Activated naive CD4-positive, alpha-beta T cell treated with anti-CD3 and anti-CD28 coated beads, Interleukin-2, amount 10 ng/mL, durations not matched to agents 7 days and 5 days (primary cell): ENCODE data around the gene IL1RN.
"Not testable (repeated sequence)": the region's sequence is repeated elsewhere in the genome, so short reads cannot be mapped to it uniquely, and the experiment has no call there.

Experiments used
- CTCF ChIA-PET: fragments of 350-600 bp; sonication (Branson Sonifier 250); formaldehyde crosslinking; loops from one replicate; lab custom pipeline; 2021; ENCODE audit warnings: antibody characterized with exemption; lab: Charles Lee
- DNase-seq: peaks from one replicate; pipeline ENCODE4 v3.0.0-alpha.2; 2020
- H3K27ac Mint-ChIP-seq: one replicate; pipeline ENCODE4 v1.8.0; 2021; ENCODE audit warnings: mild to moderate bottlenecking, moderate library complexity, mixed read lengths
- H3K27me3 Mint-ChIP-seq: one replicate; pipeline ENCODE4 v1.8.0; 2021; ENCODE audit warnings: mild to moderate bottlenecking, mixed read lengths
- H3K36me3 Mint-ChIP-seq: one replicate; pipeline ENCODE4 v1.8.0; 2021; ENCODE audit warnings: mixed read lengths
- H3K4me1 Mint-ChIP-seq: one replicate; pipeline ENCODE4 v1.8.0; 2021; ENCODE audit warnings: mixed read lengths
- H3K4me3 Mint-ChIP-seq: one replicate; pipeline ENCODE4 v1.8.0; 2021; ENCODE audit warnings: mild to moderate bottlenecking, moderate library complexity, mixed read lengths
- H3K9me3 Mint-ChIP-seq: one replicate; pipeline ENCODE4 v1.8.0; 2021; ENCODE audit warnings: mixed read lengths

IL1RN gene

DNA sequence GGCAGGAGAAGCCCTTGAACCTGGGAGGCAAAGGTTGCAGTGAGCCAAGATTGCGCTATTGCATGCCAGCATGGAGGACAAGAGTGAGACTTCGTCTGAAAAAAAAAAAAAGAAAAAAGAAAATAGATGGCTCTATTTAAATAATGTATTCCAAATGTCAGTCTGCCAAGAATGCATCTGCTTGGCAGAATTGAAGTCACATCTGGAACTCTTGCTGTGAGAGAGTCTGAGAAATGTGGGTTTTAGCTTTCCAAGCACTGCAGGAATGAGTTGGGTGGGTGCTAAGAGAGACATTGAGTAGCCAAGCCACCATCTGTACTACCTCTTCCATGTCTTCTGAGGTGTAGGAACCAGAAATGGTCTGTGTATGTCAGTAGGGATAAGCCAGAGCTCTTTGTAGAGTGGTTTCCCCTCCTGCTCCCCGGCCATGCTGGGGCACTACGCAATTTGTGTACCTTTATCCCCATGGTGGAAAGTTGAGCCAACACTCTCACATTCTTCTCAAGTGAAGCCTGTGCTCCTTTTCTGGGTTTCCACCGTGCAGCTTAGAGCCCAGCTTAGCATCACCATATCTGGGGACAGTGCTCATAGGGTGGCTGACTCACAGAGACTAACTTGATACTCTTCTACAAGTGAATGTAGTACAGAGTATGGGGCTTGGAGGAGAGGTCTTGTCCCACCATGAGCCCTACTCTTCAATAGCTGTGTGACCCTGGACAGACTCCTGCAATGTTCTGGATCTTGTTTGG lies 34.4 kb upstream of the IL1RN start:
- Mint-ChIP-seq H3K4me3 (no peak overlapping the region), H3K27ac (no peak overlapping the region), H3K4me1 (peaks cover 13% of the 10 kb centered on the region), H3K36me3 (peaks cover 7% of the 10 kb centered on the region), H3K9me3 (peaks cover 16% of the 10 kb centered on the region), H3K27me3 (no peaks in the 10 kb centered on the region)
- no peak for DNase-seq
- CTCF ChIA-PET = interaction anchor here (1.0 to 1.4 kb wide), 2 partner anchors 44 to 45 kb away, joined by 3 to 5 read pairs; no protein-coding TSS in a partner anchor

DNA sequence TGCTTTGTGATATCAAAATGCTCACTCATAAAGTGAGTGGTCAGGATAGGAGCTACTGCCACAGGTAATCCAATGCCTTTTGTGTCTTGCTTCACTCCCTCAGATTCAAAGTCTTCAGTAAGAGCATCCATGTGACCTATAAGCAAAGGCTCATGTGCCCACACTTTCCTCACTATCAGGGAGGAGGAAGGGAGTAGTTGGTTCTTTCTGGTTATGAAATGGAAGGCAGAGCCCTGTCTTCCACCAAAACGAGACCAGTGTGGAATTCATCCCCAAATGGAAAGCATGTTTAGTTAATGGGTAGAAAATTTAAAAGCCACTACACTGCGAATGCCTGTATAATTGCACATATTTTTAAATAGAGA lies 33.8 kb upstream of the IL1RN start:
- Mint-ChIP-seq H3K27me3 (no peaks in the 10 kb centered on the region), H3K4me1 (peaks cover 19% of the 10 kb centered on the region), H3K27ac (no peak overlapping the region), H3K9me3 (peaks cover 16% of the 10 kb centered on the region), H3K36me3 (peaks cover 8% of the 10 kb centered on the region), H3K4me3 (no peak overlapping the region)
- DNase-seq = no peak
- CTCF ChIA-PET = interaction anchor here (1.4 kb wide), 1 partner anchor 43 kb away, joined by 5 read pairs; no protein-coding TSS in a partner anchor

DNA sequence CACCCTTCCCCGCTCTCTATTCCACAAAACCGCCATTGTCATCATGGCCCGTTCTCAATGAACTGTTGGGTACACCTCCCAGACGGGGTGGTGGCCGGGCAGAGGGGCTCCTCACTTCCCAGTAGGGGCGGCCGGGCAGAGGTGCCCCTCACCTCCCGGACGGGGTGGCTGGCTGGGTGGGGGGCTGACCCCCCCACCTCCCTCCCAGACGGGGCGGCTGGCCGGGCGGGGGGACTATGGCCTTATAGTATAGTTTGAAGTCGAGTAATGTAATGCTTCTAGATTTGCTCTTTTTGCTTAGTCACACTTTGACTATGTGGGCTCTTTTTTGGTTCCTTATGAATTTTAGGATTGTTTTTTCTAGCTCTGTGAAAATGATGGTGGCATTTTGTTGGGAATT lies 31.1 kb upstream of the IL1RN start:
- H3K36me3 Mint-ChIP-seq, H3K27ac Mint-ChIP-seq, H3K27me3 Mint-ChIP-seq, DNase-seq, H3K4me3 Mint-ChIP-seq: not testable (repeated sequence)
- peaks cover 16% of the 10 kb centered on the region for H3K9me3 Mint-ChIP-seq
- peaks cover 22% of the 10 kb centered on the region for H3K4me1 Mint-ChIP-seq
- CTCF ChIA-PET = interaction anchor here (1.2 kb wide), 1 partner anchor 16 kb away, joined by 3 read pairs; no protein-coding TSS in a partner anchor

DNA sequence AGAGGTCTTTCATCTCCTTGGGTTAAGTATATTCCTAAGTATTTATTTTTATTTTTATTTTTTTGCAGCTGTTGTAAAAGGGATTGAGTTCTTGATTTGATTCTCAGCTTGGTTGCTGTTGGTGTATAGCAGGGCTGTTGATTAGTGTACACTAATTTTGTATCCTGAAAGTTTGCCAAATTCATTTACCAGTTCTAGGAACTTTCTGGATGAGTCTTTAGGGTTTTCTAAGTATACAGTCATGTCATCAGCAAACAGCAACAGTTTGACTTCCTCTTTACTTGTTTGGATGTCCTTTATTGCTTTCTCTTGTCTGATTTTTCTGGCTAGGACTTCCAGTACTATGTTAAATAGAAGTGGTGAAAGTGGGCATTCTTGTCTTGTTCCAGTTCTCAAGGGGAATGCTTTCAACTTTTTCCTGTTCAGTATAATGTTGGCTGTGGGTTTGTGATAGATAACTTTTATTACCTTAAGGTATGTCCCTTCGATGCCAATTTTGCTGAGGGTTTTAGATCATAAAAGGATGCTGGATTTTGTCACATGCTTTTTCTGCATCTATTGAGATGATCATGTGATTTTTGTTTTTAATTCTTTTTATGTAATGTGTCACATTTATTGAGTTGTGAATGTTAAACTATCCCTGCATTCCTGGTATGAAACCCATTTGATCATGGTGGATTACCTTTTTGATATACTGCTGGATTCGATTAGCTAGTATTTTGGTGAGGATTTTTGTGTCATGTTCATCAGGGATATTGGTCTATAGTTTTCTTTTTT lies 30.4 kb upstream of the IL1RN start:
- not testable (repeated sequence) for H3K27ac Mint-ChIP-seq, DNase-seq, H3K36me3 Mint-ChIP-seq, H3K27me3 Mint-ChIP-seq
- Mint-ChIP-seq H3K9me3 (peaks cover 16% of the 10 kb centered on the region), H3K4me1 (peaks cover 24% of the 10 kb centered on the region), H3K4me3 (peak overlapping the region; percentile 45)
- CTCF ChIA-PET = interaction anchor here (0.8 to 1.3 kb wide), 3 partner anchors 17 to 311 kb away, joined by 3 to 5 read pairs (median 3); no protein-coding TSS in a partner anchor

DNA sequence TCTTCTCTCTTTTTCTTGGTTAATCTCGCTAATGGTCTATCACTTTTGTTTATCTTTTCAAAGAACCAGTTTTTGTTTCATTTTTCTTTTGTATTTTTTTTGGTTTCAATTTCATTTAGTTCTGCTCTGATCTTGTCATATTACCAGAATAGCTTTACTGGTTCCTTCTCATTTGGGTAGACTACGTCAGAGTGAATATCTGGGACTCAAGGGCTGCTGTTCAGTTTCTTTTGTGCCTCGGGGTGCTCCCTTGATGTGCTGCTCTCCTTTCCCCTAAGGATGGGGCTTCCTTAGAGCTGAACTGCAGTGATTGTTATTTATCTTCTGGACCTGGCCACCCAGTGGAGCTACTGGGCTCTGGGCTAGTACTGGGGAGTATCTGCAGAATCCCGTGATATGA lies 29.4 kb upstream of the IL1RN start:
- Mint-ChIP-seq H3K27me3 (no peaks in the 10 kb centered on the region), H3K9me3 (peaks cover 24% of the 10 kb centered on the region), H3K36me3 (peaks cover 8% of the 10 kb centered on the region), H3K27ac (peak overlapping the region; percentile 82), H3K4me3 (peak overlapping the region; percentile 45), H3K4me1 (peaks cover 27% of the 10 kb centered on the region)
- CTCF ChIA-PET = interaction anchor here (0.8 to 1.3 kb wide), 5 partner anchors 8 to 312 kb away, joined by 3 to 5 read pairs (median 3); partner anchors contain the start of gene IL1RN
- DNase-seq = peak; percentile 48

DNA sequence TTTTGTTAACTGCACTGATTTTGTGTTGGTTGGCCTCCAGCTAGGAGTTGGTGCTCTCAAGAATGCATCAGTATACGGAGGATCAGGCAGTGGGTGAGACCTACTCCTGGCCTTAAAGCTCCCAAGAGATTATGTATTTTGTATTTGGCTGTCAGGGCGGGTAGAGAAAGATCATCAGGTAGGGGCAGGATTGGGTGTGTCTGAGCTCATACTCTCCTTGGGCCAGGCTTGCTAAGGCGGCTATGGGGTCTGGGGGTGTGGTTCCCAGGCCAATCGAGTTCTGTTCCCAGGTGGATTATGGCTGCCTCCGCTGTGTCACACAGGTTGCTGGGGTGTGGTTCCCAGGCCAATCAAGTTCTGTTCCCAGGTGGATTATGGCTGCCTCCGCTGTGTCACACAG lies 28.9 kb upstream of the IL1RN start:
- Mint-ChIP-seq H3K4me3 (peak overlapping the region; percentile 45), H3K27me3 (no peaks in the 10 kb centered on the region), H3K27ac (peak overlapping the region; percentile 82), H3K36me3 (peaks cover 8% of the 10 kb centered on the region), H3K9me3 (peaks cover 27% of the 10 kb centered on the region), H3K4me1 (peaks cover 27% of the 10 kb centered on the region)
- CTCF ChIA-PET = interaction anchor here (0.6 to 1.3 kb wide), 5 partner anchors 8 to 35 kb away, joined by 3 to 5 read pairs (median 3); partner anchors contain the start of gene IL1RN
- no peak for DNase-seq

DNA sequence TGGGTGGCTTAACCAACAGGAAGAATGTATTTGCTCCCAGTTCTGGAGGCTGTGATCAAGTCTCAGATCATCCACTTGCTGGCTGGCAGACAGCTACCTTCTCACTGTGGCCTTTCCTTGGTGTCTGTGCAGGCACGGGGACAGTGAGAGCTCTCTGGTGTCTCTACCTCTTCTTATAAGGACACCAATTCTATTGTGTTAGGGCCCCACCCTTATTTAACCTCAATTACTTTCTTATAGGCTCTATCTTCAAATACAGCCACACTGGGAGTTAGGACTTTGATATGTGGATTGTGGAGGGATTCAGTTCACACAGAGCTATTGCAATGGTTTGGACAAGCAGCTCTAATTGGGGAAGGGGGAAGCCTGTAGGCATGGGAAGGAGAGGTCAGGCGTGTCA lies 25.3 kb upstream of the IL1RN start:
- H3K4me3 Mint-ChIP-seq = no peak overlapping the region
- CTCF ChIA-PET = no interaction called here
- no peak overlapping the region for H3K27ac Mint-ChIP-seq
- H3K9me3 Mint-ChIP-seq = peaks cover 20% of the 10 kb centered on the region
- H3K4me1 Mint-ChIP-seq = peaks cover 26% of the 10 kb centered on the region
- H3K27me3 Mint-ChIP-seq = no peaks in the 10 kb centered on the region
- H3K36me3 Mint-ChIP-seq = peaks cover 8% of the 10 kb centered on the region
- no peak for DNase-seq

DNA sequence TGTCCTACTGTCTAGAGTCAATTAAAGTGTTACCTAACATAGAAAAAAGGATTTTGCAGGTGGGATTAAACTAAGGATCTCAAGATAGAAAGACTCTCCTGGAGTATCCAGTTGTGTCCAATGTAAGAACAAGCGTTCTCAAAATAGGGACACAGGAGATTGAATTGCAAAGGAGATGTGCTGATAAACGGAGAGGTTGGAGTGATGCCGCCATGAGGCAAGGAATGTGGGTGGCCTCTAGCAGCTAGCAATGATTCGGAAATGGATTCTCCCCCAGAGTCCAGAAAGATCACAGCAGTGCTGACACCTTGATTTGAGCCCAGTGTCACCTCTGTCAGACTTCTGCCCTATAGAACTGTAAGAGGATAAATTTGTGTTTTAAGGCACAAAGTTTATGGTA lies 24.1 kb upstream of the IL1RN start:
- Mint-ChIP-seq H3K27ac (no peak overlapping the region), H3K36me3 (peaks cover 1% of the 10 kb centered on the region), H3K4me1 (peaks cover 15% of the 10 kb centered on the region), H3K4me3 (no peak overlapping the region), H3K27me3 (no peaks in the 10 kb centered on the region), H3K9me3 (peaks cover 11% of the 10 kb centered on the region)
- CTCF ChIA-PET = no interaction called here
- no peak for DNase-seq

DNA sequence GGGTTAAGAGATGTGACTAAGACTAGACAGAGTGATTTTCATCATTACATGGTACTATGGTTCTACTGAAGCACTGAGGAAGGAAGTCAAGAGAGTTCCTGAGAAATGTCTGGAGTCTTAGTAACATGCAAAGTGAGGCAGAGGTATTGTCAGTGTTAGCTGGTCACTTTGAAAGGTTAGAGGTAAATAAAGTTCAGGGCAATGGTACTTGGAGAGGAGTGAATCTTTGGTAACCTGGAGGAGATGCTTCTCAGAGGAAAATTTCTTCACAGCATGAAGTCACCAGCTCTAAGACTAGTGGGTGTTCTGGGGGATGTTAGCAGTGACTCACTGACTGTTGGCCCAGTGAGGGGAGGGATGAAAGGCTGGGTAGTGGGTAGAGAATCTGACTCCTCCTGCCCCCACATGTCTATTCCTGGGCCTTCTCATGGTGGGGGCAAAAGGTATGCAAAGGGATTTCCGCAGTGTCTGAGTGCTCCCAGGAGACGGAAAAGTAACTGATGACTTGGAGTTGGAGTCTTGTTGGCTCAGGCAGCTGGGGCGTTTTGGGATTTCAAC lies 23.3 kb upstream of the IL1RN start:
- Mint-ChIP-seq H3K27ac (no peak overlapping the region), H3K4me3 (no peak overlapping the region), H3K27me3 (no peaks in the 10 kb centered on the region), H3K36me3 (no peaks in the 10 kb centered on the region), H3K9me3 (peaks cover 11% of the 10 kb centered on the region), H3K4me1 (peaks cover 11% of the 10 kb centered on the region)
- CTCF ChIA-PET = no interaction called here
- DNase-seq = no peak

DNA sequence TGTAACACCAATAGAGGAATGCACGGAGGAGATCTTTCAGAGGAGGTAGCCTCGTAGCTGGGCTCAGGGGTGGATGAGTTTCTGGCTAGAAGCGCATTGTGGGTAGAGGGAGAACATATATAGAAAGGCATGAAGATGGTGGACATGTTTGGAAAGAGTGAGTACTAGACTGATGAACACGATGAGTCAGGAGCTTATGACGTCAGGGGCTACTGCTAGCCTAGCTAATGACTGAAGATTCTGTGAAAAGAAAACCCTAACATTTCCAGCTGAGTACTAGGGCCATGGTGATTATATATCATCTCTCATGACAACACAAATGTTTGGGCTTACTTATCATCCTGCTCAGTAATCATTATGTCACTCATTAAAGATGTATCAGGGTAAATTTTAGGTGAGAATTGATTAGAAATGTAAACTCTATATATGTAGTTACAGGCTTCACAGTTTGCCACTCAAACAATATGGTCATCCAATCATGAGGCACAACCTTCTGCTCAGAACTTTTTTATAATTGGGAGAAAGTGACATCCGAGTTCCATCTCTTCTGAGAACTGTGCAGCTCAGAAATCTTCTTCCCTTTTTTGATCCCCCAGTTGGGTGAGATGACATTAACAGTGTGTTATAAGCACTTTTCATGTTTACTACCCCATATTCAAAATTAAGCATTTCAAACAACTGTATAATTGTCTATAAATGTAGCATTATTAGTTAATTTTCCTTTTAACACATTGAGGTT lies 22.2 kb upstream of the IL1RN start:
- Mint-ChIP-seq H3K27ac (no peak overlapping the region), H3K4me3 (no peak overlapping the region), H3K27me3 (peaks cover 3% of the 10 kb centered on the region), H3K36me3 (no peaks in the 10 kb centered on the region), H3K4me1 (peaks cover 11% of the 10 kb centered on the region), H3K9me3 (peaks cover 11% of the 10 kb centered on the region)
- no peak for DNase-seq
- CTCF ChIA-PET = no interaction called here

DNA sequence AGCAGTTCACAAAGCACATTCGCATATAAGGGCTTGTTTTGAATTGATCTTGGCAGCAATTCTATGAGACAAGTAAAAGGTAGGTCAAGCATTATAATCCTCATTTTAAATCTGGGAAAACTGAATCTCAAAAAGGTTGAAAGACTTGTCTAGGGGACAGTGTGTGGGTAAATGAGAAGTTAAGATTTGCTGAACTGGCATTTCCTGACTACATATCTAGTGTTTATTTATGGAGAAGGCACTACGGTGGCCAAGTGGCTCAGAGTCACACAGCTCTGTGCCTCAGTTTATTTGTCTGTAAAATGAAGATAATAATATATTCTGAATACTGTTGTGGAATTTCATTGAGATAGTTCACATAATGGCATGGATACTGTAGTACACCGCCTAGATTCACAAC lies 16.3 kb upstream of the IL1RN start:
- no peaks in the 10 kb centered on the region for H3K9me3 Mint-ChIP-seq
- H3K27me3 Mint-ChIP-seq = peaks cover 3% of the 10 kb centered on the region
- CTCF ChIA-PET = no interaction called here
- no peak overlapping the region for H3K27ac Mint-ChIP-seq
- H3K4me1 Mint-ChIP-seq = no peaks in the 10 kb centered on the region
- H3K36me3 Mint-ChIP-seq = no peaks in the 10 kb centered on the region
- no peak for DNase-seq
- no peak overlapping the region for H3K4me3 Mint-ChIP-seq

DNA sequence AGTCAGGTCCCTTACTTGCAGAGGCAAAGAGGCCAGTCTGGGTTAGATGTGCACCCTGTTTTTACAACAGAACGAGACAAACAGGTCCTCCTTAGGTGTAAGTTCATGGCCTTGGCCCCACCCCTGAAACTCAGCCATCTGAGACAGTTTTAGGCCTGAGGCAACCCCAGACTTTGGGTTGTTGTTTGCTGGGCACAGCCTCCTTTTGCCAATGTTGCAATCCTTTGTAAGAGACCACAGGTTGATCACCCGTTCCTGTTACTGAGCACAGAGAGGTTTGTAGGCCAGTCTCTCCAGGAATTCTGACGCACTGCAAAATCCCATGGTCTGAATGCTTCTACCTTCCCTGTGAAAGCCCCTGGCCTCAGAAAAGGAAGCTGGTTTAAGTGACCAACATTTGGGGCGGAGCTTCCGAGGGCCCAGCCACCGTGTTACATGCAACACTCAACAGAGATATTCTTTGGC lies 15.5 kb upstream of the IL1RN start:
- DNase-seq = no peak
- no peak overlapping the region for H3K4me3 Mint-ChIP-seq
- CTCF ChIA-PET = no interaction called here

DNA sequence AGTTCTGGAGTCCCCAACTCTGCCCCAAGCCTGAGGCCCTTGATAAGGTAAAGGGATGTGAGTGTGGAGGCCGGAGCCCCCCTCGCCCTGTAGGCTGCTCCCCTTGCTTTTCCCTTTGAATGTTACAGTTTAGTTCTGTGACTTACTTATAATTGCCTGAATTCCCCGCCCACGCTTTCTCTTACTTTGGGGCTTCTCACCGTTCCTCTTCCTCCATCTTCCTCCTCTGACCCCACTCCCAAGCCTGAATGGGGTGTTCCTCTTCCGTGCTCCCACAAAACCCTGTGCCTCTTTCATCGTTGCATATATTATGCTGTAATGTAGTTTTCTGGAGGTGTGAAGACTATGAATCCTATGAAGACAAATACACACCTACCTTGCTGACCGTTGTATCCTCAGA lies 15.0 kb upstream of the IL1RN start:
- no peak for DNase-seq
- Mint-ChIP-seq H3K4me1 (peaks cover 9% of the 10 kb centered on the region), H3K27me3 (peaks cover 6% of the 10 kb centered on the region), H3K36me3 (no peaks in the 10 kb centered on the region), H3K27ac (no peak overlapping the region), H3K9me3 (no peaks in the 10 kb centered on the region), H3K4me3 (no peak overlapping the region)
- CTCF ChIA-PET = interaction anchor here (1.1 to 1.2 kb wide), 2 partner anchors 23 to 26 kb away, joined by 3 read pairs; no protein-coding TSS in a partner anchor

More for the DNA sequence above, 15.5 kb upstream of the IL1RN start:
- no peaks in the 10 kb centered on the region for H3K36me3 Mint-ChIP-seq
- peaks cover 5% of the 10 kb centered on the region for H3K4me1 Mint-ChIP-seq
- H3K27me3 Mint-ChIP-seq = peaks cover 3% of the 10 kb centered on the region
- H3K27ac Mint-ChIP-seq = no peak overlapping the region
- H3K9me3 Mint-ChIP-seq = no peaks in the 10 kb centered on the region
